Calu3 (cell line): ENCODE results near the gene TSPAN4. TPM values are rescaled to one million over a fixed set of nuclear protein-coding genes. Genes with fewer than 3 reads are reported as not detected.
A peak's percentile ranks its signal among the peaks of the same experiment; 100 is the strongest.

Experiments used
- Bru-seq: library from RNA; stranded (reverse); fragments of 400-500 nt; gene quantifications from one replicate; lab custom pipeline; 2021; lab: Mats Ljungman, UMichigan
- BruChase-seq, 2 experiments: library from RNA; stranded (reverse); fragments of 400-500 nt; gene quantifications; one replicate each; lab custom pipeline; 2021; lab: Mats Ljungman, UMichigan
- BruUV-seq: library from RNA; stranded (reverse); fragments of 400-500 nt; replicated peaks from 2 replicates; lab custom pipeline; 2021; lab: Mats Ljungman, UMichigan
- CTCF ChIA-PET: fragments of 300-600 bp; sonication (Branson Sonifier 250); formaldehyde crosslinking; loops from one replicate; lab custom pipeline; 2022; ENCODE audit warnings: antibody characterized with exemption; lab: Charles Lee
- DNase-seq: peaks from one replicate; pipeline ENCODE4 v3.0.0; 2022
- H3K27ac Mint-ChIP-seq: one replicate; pipeline ENCODE4 v1.8.0; 2022; ENCODE audit warnings: mixed read lengths; ENCODE audit not compliant: unreplicated experiment
- H3K27me3 Mint-ChIP-seq: one replicate; pipeline ENCODE4 v1.8.0; 2022; ENCODE audit warnings: mixed read lengths; ENCODE audit not compliant: unreplicated experiment
- H3K36me3 Mint-ChIP-seq: one replicate; pipeline ENCODE4 v1.8.0; 2022; ENCODE audit warnings: mild to moderate bottlenecking, moderate library complexity, mixed read lengths; ENCODE audit not compliant: insufficient read depth, unreplicated experiment
- H3K4me1 Mint-ChIP-seq: one replicate; pipeline ENCODE4 v1.8.0; 2022; ENCODE audit warnings: mild to moderate bottlenecking, low read depth, mixed read lengths; ENCODE audit not compliant: unreplicated experiment
- H3K4me3 Mint-ChIP-seq: one replicate; pipeline ENCODE4 v1.8.0; 2022; ENCODE audit warnings: mild to moderate bottlenecking, low read depth, moderate library complexity, mixed read lengths; ENCODE audit not compliant: unreplicated experiment
- H3K9me3 Mint-ChIP-seq: one replicate; pipeline ENCODE4 v1.8.0; 2022; ENCODE audit warnings: low read depth, mixed read lengths; ENCODE audit not compliant: unreplicated experiment
- intact Hi-C: fragments of 100-400 bp; cut with micrococcal nuclease; formaldehyde crosslinking; loops from one replicate; pipeline ENCODE4 v1.10.0; 2022; ENCODE audit not compliant: unreplicated experiment
- long read RNA-seq: library from polyadenylated mRNA; stranded (forward); transcript quantifications from one replicate; pipeline ENCODE4 v2.0.0, GENCODE V29; 2022
- total RNA-seq: library from RNA; stranded (reverse); gene quantifications from 2 replicates; pipeline ENCODE4 v1.2.3, GENCODE V29; 2022
- TF ChIP-seq, protein P1 (sequence below): fragments of 200-600 bp; IDR thresholded peaks from one replicate; pipeline ENCODE4 v1.8.0; 2022; ENCODE audit warnings: antibody characterized with exemption; ENCODE audit not compliant: unreplicated experiment

TSPAN4 gene, protein sequence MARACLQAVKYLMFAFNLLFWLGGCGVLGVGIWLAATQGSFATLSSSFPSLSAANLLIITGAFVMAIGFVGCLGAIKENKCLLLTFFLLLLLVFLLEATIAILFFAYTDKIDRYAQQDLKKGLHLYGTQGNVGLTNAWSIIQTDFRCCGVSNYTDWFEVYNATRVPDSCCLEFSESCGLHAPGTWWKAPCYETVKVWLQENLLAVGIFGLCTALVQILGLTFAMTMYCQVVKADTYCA
- 28.9 and 36.3 TPM in 2 replicates for total RNA-seq
- percentile 36 among the genes with signal in this experiment for Bru-seq, nascent RNA
- BruChase-seq, experiment 1, labeled RNA remaining after a 6-hour chase, result percentile 68 among the genes with signal in this experiment
- percentile 66 among the genes with signal in this experiment for BruChase-seq, experiment 2, labeled RNA remaining after a 2-hour chase
- long read RNA-seq, partial matches to known transcripts, result 1 of 10 reads
- long read RNA-seq, other reads (novel, unspliced or antisense), result 6 of 10 reads

GRCh38 chr11:842370-843002, at the start of gene TSPAN4, which contains the start of gene POLR2L:
Gene TSPAN4, plus strand, starts transcription at chr11:842852. Its CDS starts 7,453 bp downstream, at chr11:850305.
Gene POLR2L, minus strand, starts transcription at chr11:842529. Its CDS starts 21 bp downstream, at chr11:842508.
- no TSS peak for BruUV-seq
- Mint-ChIP-seq H3K27me3 (no peaks in the 10 kb centered on the region), H3K4me1 (peaks cover 23% of the 10 kb centered on the region), H3K4me3 (peak within 1 kb of the TSS; percentile 77), H3K27ac (peak within 1 kb of the TSS; percentile 68), H3K36me3 (peaks cover 69% of the 10 kb centered on the region), H3K9me3 (no peaks in the 10 kb centered on the region)
- CTCF ChIA-PET, result interaction anchor here (0.8 to 3.0 kb wide), 2 partner anchors 8 to 23 kb away, joined by 3 to 8 read pairs; no protein-coding TSS in a partner anchor
- DNase-seq, result peak; percentile 91
- TF ChIP-seq, protein P1, sequence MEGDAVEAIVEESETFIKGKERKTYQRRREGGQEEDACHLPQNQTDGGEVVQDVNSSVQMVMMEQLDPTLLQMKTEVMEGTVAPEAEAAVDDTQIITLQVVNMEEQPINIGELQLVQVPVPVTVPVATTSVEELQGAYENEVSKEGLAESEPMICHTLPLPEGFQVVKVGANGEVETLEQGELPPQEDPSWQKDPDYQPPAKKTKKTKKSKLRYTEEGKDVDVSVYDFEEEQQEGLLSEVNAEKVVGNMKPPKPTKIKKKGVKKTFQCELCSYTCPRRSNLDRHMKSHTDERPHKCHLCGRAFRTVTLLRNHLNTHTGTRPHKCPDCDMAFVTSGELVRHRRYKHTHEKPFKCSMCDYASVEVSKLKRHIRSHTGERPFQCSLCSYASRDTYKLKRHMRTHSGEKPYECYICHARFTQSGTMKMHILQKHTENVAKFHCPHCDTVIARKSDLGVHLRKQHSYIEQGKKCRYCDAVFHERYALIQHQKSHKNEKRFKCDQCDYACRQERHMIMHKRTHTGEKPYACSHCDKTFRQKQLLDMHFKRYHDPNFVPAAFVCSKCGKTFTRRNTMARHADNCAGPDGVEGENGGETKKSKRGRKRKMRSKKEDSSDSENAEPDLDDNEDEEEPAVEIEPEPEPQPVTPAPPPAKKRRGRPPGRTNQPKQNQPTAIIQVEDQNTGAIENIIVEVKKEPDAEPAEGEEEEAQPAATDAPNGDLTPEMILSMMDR, result no peak
- intact Hi-C loops, result no loop called here

DNA sequence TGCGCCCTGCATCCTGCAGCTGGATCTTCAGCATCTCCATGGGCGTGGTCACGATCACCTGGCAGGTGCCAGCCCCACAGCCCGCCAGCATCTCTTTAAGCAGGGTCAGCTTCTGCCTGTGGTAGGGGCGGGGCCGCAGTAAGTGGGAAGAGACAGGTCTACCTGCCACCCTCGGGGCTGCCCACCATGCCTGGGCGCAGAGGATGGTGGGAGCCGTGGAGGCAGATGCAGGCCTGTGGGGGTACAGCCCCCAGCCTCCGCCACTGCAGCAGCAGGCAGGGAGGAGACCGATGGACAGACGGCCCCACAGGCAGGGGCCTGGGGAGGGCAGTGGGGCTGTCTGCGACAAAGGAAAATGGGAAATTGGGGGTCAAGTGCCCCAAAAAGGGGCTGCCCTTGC, 49.8 kb upstream of the TSPAN4 start:
- H3K36me3 Mint-ChIP-seq, result peaks cover 68% of the 10 kb centered on the region
- H3K9me3 Mint-ChIP-seq, result no peaks in the 10 kb centered on the region
- TF ChIP-seq, protein P1, result no peak
- CTCF ChIA-PET, result no interaction called here
- intact Hi-C loops, result no loop called here
- BruUV-seq, result no TSS peak
- H3K27me3 Mint-ChIP-seq, result no peaks in the 10 kb centered on the region
- no peak overlapping the region for H3K4me3 Mint-ChIP-seq
- H3K27ac Mint-ChIP-seq, result no peak overlapping the region
- H3K4me1 Mint-ChIP-seq, result no peaks in the 10 kb centered on the region
- no peak for DNase-seq

DNA sequence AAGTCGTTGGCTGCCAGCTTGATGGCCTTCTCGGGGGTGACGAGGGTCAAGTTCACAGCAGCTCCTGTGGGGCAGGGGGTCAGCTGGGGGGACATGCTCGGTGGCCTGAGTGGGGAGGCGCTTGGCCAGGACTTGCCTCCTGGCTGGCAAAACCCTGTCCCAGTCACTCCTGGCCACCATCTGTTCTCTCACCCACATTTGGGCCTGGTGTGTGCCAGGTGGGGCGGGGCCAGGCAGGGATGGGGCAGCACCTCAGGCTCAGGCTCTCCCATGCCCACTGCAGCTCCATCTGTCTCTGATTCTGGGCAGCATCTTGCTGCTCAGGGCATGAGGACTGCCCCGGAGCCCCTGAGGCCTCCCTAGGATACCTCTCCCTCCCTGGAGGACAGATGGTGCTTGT, 49.1 kb upstream of the TSPAN4 start:
- TF ChIP-seq, protein P1, result no peak
- no peaks in the 10 kb centered on the region for H3K27me3 Mint-ChIP-seq
- BruUV-seq, result no TSS peak
- CTCF ChIA-PET, result no interaction called here
- no peaks in the 10 kb centered on the region for H3K4me1 Mint-ChIP-seq
- intact Hi-C loops, result no loop called here
- no peak overlapping the region for H3K27ac Mint-ChIP-seq
- no peak for DNase-seq
- H3K36me3 Mint-ChIP-seq, result peaks cover 67% of the 10 kb centered on the region
- H3K4me3 Mint-ChIP-seq, result no peak overlapping the region
- no peaks in the 10 kb centered on the region for H3K9me3 Mint-ChIP-seq

DNA sequence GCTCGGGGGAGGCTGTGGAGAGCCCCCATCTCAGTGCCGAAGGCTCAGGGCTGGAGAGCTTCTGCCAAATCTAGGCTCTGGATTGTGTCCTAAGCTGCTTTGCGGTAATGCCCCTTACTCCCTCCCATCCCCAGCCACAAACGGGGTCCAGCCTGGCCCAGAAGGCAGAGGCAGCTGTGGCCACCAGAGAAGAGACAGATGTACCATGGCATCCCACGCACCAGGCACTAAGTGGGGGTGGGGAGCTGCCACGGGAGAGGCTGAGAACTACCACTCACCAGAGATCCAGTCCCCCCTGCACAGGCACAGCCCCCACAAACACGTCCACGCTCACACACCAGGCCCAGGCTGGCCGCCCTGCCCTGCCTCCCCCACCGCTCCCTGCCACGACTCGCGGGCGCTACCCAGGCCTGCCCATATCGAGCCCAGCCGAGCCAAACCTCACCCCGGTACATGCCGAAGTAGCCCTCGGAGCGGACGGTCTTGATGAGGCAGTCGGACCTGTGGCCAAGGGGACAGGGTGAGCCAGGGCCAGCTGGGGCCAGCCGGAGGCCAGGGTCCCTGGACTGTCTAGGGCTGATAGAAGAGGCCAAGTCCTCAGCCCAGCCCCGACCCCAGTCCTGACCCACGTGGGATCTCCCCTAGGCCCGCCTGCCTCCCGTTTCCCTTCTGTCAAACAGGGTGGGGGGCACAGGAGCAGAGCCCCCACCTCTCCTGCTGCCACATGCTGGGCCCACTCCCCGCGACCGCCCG, 48.5 kb upstream of the TSPAN4 start:
- no peak for DNase-seq
- Mint-ChIP-seq H3K4me3 (peak overlapping the region; percentile 83), H3K27ac (no peak overlapping the region), H3K27me3 (no peaks in the 10 kb centered on the region), H3K4me1 (no peaks in the 10 kb centered on the region), H3K36me3 (peaks cover 63% of the 10 kb centered on the region), H3K9me3 (no peaks in the 10 kb centered on the region)
- CTCF ChIA-PET, result no interaction called here
- BruUV-seq, result TSS peak; percentile 6
- intact Hi-C loops, result no loop called here
- TF ChIP-seq, protein P1, result no peak
